ENCODE data around the gene TRIM71.
A peak's percentile ranks its signal among the peaks of the same experiment; 100 is the strongest.
"Not testable (repeated sequence)": the region's sequence is repeated elsewhere in the genome, so short reads cannot be mapped to it uniquely, and the experiment has no call there.

TRIM71 gene

DNA sequence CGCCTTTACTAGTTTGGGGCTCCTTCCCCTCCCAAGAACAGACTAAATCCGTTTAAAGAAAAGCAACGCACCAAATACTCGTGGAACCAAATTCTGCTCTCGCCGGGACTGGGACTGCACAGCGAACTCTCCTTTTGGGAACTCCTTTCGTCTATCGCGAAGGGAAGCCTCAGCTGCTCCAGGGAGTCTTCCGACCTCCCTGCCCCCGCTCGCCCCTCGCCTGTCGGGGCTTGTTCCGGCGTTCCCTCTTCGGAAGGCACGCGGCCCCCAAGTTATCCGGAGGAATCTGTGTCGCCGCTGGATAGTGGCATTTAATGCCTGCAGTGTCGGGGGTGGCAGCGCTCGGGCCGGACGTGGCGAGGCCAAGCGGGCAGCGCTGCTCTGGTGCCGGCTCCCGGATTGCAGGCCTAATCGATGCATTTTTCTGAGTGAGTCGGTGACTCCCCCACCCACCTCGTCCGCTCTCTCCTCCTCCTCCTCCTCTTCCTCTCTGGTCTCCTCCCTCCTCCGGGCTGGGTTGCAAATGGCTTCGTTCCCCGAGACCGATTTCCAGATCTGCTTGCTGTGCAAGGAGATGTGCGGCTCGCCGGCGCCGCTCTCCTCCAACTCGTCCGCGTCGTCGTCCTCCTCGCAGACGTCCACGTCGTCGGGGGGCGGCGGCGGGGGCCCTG, at the start of gene TRIM71:
TSS of gene TRIM71 (plus strand) at position 440 of the 671 bp plus-strand sequence. CDS start at position 524, 84 bp downstream.
- DNase-seq (ENCODE audit: low read depth) = no peak

DNA sequence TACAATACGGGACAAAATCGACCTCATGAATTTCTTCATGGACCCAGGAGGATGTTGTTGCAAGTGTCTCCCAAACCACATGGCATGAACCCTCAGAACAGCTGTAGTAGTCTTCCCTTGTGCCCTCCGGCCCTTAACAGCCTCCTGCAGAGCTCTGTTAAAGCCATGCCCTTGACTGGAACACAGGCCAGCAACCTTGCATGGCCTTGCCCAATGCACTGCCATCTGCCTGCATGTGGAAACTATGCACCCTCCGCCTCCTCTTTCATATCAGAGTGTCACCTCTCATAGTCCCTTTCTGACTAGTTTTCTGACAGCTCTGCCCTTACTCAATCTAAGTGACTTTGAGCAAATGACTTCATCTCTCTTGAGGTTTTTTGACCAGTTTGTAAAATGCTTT, 39.4 kb upstream of the TRIM71 start:
- DNase-seq (ENCODE audit: low read depth) = no peak

DNA sequence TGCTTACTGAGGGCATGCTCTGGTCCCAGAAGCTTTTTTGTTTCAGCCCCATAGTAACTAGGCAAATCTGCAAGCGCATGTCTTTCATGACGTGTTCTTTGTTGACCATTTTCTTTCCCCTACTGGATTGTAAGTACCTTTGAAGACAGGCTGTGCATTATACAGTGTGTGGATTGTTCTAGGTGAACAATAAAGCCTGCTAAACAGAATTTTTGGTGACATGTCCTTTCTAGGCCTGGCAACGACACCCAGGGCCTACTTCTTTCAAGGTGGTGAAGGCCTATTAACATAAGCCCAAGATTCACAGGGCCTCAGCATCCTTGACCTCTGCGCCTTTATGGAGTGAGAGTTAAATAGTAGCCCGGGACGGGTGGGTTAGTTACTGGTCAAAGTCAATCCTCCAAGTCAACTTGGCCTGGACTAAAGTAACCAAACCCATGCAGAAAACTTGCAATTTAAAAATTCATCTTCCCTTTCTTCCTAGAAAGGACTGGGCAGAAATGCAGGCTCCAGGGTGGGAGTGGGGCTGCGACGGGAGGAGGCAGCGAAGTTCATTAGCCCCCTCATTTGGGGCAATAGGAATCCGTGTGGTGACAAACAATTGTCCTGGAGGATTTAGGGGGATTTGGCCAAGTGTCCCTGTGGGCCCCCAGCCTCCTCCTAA, 37.6 kb upstream of the TRIM71 start:
- no peak for DNase-seq (ENCODE audit: low read depth)

DNA sequence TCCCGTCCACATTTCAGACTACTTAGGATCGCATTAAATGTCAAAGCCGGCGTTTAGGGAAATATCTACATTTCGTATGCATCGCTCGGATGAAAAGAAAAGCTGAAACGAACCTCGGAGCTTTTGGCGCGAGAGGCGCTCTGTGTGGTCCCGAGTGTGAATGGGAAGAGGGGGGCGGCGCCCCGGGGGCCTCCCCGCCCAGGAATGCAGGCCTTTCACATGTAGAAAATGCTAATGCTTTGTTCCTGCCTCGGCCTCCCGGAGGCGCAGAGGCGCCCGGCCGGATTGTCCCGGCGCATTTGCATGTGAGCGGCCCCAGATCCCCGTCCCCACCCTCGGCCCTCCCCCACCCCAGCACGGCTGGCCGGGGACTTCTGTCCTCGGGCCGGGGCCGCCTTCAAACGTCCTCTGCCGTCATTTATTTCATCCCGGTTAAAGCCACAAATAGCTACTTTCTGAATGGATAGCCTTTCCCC, 37.0 kb upstream of the TRIM71 start:
- DNase-seq (ENCODE audit: low read depth) = no peak

DNA sequence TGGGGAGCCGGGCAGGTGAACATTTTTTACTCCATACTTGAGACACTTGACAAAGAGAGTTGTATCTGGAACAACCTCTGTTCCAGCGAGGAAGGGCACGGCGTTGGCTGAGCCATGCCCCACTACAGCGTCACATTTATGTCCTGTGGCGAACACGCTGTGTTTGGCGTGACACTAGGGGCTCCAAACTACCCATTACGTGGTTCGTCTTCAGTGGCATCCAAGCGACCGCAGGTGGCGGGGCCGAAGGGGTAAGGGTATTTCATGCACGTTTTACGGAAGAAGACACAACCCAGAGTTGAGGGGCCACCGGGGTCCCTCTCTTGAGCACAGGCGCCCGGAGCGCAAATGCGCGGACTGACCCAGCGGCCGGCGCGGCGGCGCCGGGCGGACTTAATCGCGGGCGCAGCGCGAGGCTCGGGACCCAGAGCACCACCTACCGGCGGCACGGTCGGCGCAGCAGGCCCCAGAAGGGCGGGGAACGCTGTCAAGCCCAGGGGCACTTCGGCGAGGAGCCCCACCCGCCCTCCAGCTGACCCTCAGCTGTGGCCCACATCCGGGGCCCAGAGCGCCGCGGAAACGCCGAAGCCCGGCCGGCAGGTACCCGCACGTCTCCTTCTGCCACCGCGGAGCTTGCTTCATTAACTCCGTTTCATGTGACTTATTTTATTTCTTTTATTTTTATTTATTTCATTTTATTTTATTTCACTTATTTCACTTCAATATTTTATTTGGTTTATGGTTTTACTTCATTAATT, 36.4 kb upstream of the TRIM71 start:
- DNase-seq (ENCODE audit: low read depth) = peak; percentile 32

DNA sequence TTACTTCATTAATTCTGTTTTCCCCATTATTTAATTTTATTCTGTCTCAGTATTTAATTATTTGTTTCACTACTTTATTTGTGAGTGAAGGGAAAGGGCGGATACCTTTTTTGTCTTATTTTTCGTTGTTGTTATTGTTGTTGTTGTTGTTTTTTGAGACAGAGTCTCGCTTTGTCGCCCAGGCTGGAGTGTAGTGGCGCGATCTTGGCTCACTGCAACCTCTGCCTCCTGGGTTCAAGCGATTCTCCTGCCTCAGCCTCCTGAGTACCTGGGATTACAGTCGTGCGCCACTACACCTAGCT, 35.9 kb upstream of the TRIM71 start:
- not testable (repeated sequence) for DNase-seq (ENCODE audit: low read depth)

DNA sequence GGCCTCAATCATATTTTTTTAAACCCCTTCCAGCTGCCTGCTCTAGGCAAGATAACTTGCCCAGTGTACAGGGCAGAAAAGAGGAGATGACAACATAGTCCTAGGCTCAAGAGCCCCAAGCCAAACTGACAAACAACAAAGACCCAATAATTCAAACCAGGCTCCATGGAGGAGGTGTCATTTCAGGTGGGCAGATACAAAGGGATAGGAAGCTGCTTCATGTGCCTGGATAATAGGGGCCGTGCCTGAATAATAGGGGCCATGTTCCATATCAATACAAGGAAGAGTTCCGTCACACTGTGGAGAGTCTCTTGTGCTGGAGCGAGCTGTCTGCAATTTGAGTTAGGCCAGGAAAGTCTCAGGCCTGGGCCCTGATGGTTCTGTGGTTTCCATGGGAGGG, 35.4 kb upstream of the TRIM71 start:
- no peak for DNase-seq (ENCODE audit: low read depth)

GRCh38 chr3:32791833-32792232, 26.0 kb upstream of the TRIM71 start:
- DNase-seq (ENCODE audit: low read depth) = no peak

GRCh38 chr3:32794487-32795308, 23.1 kb upstream of the TRIM71 start:
- no peak for DNase-seq (ENCODE audit: low read depth)

DNA sequence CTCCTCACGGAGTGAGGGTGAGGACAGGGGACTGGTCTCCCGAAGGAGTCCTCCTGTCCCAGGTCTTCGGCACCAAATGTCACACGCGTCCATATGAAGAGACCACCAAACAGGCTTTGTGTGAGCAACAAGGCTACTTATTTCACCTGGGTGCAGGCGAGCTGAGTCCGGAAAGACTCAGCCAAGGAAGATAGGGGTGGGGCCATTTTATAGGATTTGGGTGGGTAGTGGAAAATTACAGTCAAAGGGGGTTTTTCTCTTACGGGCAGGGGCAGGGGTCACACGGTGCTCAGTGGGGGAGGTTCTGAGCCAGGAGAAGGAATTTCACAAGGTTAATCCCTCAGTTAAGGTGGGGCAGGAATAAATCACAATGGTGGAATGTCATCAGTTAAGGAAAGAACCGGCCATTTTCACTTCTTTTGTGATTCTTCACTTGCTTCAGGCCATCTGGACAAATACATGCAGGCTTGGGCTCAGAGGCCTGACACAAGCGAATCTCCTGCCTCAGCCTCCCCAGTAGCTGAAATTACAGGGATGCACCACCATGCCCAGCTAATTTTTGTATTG, 21.3 kb upstream of the TRIM71 start:
- DNase-seq (ENCODE audit: low read depth) = not testable (repeated sequence)

GRCh38 chr3:32797776-32798175, 20.0 kb upstream of the TRIM71 start:
- DNase-seq (ENCODE audit: low read depth) = no peak

- not testable (repeated sequence) for DNase-seq (ENCODE audit: low read depth)
These were observed 16.4 kb upstream of the TRIM71 start for GRCh38 chr3:32801440-32801839.

GRCh38 chr3:32813180-32813579, 4.6 kb upstream of the TRIM71 start:
- no peak for DNase-seq (ENCODE audit: low read depth)

GRCh38 chr3:32814361-32814760, 3.4 kb upstream of the TRIM71 start:
- DNase-seq (ENCODE audit: low read depth) = no peak

- DNase-seq (ENCODE audit: low read depth) = no peak
These were observed 1.9 kb upstream of the TRIM71 start for GRCh38 chr3:32815841-32816438.

- no peak for DNase-seq (ENCODE audit: low read depth)
These were observed 1.1 kb upstream of the TRIM71 start for GRCh38 chr3:32816439-32817256.

DNA sequence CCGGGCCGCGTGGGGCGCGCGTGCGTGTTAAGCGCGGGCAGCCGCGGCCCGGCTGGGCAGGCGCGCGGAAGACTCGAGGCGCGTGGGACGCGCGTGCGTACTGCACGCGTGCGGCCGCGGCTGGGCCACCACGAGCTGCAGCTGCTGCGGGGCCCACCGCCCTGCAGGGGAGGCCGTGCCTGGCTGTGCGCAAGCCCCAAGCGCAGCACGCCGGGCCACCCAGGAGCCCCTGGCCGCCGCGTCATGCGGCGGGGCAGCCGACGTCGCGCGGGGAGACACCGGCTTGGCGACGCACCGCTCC, 590 bp upstream of the TRIM71 start:
- DNase-seq (ENCODE audit: low read depth) = no peak

DNA sequence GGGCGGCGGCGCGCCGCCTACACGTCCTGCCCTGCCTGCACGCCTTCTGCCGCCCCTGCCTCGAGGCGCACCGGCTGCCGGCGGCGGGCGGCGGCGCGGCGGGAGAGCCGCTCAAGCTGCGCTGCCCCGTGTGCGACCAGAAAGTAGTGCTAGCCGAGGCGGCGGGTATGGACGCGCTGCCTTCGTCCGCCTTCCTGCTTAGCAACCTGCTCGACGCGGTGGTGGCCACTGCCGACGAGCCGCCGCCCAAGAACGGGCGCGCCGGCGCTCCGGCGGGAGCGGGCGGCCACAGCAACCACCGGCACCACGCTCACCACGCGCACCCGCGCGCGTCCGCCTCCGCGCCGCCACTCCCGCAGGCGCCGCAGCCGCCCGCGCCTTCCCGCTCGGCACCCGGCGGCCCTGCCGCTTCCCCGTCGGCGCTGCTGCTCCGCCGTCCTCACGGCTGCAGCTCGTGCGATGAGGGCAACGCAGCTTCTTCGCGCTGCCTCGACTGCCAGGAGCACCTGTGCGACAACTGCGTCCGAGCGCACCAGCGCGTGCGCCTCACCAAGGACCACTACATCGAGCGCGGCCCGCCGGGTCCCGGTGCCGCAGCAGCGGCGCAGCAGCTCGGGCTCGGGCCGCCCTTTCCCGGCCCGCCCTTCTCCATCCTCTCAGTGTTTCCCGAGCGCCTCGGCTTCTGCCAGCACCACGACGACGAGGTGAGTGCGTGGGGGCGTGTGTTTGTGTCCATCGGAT, 602 bp downstream of the TRIM71 start:
- no peak for DNase-seq (ENCODE audit: low read depth)

GRCh38 chr3:32818970-32819511, 1.2 kb downstream of the TRIM71 start:
- no peak for DNase-seq (ENCODE audit: low read depth)

All from GM04504 (cell line).